ENCODE measurements around the gene FMNL2. TPM values are rescaled to one million over a fixed set of nuclear protein-coding genes. Genes with fewer than 3 reads are reported as not detected.

Gene FMNL2
- total and polyA plus RNA-seq, 2 experiments from 2014 or later = 16.5 to 45.4 TPM

- H3K4me1 Mint-ChIP-seq = no peaks in the 10 kb centered on the region
- Histone ChIP-seq H3K27me3 (ENCODE audit: insufficient read depth) (no peaks in the 10 kb centered on the region), H3K4me3 (no peak overlapping the region), H4K20me1 (replicated peaks; ENCODE audit: insufficient read depth) (peaks cover 9% of the 10 kb centered on the region; the same call in 1 of the 2 replicates), H3K36me3 (ENCODE audit: insufficient read depth) (peaks cover 39% of the 10 kb centered on the region), H3K4me2 (no peak overlapping the region), H3K9me2 (ENCODE audit: insufficient read depth) (no peaks in the 10 kb centered on the region), H2AFZ (no peak overlapping the region), H3K4me1 (ENCODE audit: insufficient read depth) (no peaks in the 10 kb centered on the region), H3K79me2 (replicated peaks; ENCODE audit: insufficient read depth) (peaks cover 78% of the 10 kb centered on the region), H3K27ac (ENCODE audit: low read depth) (no peak overlapping the region), H3F3A (replicated peaks; ENCODE audit: low read depth) (no peaks in the 10 kb centered on the region)
- ATAC-seq (no peak), DNase-seq (ENCODE audit: low spot score) (no peak)
- TF ChIP-seq ZNF114 (CRISPR knock-in tag; IDR thresholded peaks at IDR 0.05) (no peak), NANOG (IDR thresholded peaks at IDR 0.05; ENCODE audit: borderline replicate concordance) (no peak), EZH2 (IDR thresholded peaks at IDR 0.05; ENCODE audit: low read depth, unreplicated experiment) (no peak), STAT1 (IDR thresholded peaks at IDR 0.05; ENCODE audit: unreplicated experiment) (no peak), POLR2AphosphoS5 (IDR thresholded peaks at IDR 0.05; ENCODE audit: low read depth) (no peak), JUNB (IDR thresholded peaks at IDR 0.05; ENCODE audit: unreplicated experiment) (no peak), ZNF462 (CRISPR knock-in tag; IDR thresholded peaks at IDR 0.05) (no peak), EZH2phosphoT487 (IDR thresholded peaks at IDR 0.05; ENCODE audit: unreplicated experiment) (no peak), ZNF331 (CRISPR knock-in tag; IDR thresholded peaks at IDR 0.05; ENCODE audit: low read depth) (no peak), CREB1 (CRISPR knock-in tag; IDR thresholded peaks at IDR 0.05; ENCODE audit: low read depth) (no peak)
- TF ChIP-seq, protein P1, sequence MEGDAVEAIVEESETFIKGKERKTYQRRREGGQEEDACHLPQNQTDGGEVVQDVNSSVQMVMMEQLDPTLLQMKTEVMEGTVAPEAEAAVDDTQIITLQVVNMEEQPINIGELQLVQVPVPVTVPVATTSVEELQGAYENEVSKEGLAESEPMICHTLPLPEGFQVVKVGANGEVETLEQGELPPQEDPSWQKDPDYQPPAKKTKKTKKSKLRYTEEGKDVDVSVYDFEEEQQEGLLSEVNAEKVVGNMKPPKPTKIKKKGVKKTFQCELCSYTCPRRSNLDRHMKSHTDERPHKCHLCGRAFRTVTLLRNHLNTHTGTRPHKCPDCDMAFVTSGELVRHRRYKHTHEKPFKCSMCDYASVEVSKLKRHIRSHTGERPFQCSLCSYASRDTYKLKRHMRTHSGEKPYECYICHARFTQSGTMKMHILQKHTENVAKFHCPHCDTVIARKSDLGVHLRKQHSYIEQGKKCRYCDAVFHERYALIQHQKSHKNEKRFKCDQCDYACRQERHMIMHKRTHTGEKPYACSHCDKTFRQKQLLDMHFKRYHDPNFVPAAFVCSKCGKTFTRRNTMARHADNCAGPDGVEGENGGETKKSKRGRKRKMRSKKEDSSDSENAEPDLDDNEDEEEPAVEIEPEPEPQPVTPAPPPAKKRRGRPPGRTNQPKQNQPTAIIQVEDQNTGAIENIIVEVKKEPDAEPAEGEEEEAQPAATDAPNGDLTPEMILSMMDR (conservative IDR thresholded peaks at IDR 0.05; ENCODE audit: low read depth in 2 of 2) = no peak
- TF ChIP-seq, protein P2, sequence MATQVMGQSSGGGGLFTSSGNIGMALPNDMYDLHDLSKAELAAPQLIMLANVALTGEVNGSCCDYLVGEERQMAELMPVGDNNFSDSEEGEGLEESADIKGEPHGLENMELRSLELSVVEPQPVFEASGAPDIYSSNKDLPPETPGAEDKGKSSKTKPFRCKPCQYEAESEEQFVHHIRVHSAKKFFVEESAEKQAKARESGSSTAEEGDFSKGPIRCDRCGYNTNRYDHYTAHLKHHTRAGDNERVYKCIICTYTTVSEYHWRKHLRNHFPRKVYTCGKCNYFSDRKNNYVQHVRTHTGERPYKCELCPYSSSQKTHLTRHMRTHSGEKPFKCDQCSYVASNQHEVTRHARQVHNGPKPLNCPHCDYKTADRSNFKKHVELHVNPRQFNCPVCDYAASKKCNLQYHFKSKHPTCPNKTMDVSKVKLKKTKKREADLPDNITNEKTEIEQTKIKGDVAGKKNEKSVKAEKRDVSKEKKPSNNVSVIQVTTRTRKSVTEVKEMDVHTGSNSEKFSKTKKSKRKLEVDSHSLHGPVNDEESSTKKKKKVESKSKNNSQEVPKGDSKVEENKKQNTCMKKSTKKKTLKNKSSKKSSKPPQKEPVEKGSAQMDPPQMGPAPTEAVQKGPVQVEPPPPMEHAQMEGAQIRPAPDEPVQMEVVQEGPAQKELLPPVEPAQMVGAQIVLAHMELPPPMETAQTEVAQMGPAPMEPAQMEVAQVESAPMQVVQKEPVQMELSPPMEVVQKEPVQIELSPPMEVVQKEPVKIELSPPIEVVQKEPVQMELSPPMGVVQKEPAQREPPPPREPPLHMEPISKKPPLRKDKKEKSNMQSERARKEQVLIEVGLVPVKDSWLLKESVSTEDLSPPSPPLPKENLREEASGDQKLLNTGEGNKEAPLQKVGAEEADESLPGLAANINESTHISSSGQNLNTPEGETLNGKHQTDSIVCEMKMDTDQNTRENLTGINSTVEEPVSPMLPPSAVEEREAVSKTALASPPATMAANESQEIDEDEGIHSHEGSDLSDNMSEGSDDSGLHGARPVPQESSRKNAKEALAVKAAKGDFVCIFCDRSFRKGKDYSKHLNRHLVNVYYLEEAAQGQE (IDR thresholded peaks at IDR 0.05; ENCODE audit: unreplicated experiment) = no peak
- TF ChIP-seq, protein P3, sequence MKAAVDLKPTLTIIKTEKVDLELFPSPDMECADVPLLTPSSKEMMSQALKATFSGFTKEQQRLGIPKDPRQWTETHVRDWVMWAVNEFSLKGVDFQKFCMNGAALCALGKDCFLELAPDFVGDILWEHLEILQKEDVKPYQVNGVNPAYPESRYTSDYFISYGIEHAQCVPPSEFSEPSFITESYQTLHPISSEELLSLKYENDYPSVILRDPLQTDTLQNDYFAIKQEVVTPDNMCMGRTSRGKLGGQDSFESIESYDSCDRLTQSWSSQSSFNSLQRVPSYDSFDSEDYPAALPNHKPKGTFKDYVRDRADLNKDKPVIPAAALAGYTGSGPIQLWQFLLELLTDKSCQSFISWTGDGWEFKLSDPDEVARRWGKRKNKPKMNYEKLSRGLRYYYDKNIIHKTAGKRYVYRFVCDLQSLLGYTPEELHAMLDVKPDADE (IDR thresholded peaks at IDR 0.05) = no peak
- H3K27me3 Mint-ChIP-seq (ENCODE audit: insufficient read depth, low read depth, poor library complexity) = no peaks in the 10 kb centered on the region
- H3K36me3 Mint-ChIP-seq (ENCODE audit: low read depth) = peaks cover 87% of the 10 kb centered on the region
- H3K9me3 Mint-ChIP-seq = peaks cover 4% of the 10 kb centered on the region; the same call in 1 of the 3 replicates
- H3K27ac Mint-ChIP-seq = no peak overlapping the region
- H3K4me3 Mint-ChIP-seq = no peak overlapping the region
Observed at GRCh38 chr2:152683400-152683799, 348.4 kb downstream of the FMNL2 start.
